NCI-H128 (cell line): ENCODE measurements around the gene ARPC1A.
"Not testable (repeated sequence)": the region's sequence is repeated elsewhere in the genome, so short reads cannot be mapped to it uniquely, and the experiment has no call there.

Source experiments
- DNase-seq: peaks from one replicate; lab custom pipeline; 2025; ENCODE audit not compliant: unreplicated experiment; lab: John Stamatoyannopoulos, UW

The ARPC1A gene

GRCh38 chr7:99368750-99369389 is 43.2 kb downstream of the ARPC1A start:
- DNase-seq, result no peak

GRCh38 chr7:99369767-99370391 is 44.2 kb downstream of the ARPC1A start:
- DNase-seq, result no peak

- no peak for DNase-seq
Measured at GRCh38 chr7:99371376-99371920, 45.8 kb downstream of the ARPC1A start.

GRCh38 chr7:99372275-99373090 is 46.8 kb downstream of the ARPC1A start:
- DNase-seq, result no peak

- DNase-seq, result no peak
Measured at GRCh38 chr7:99373091-99374066, 47.7 kb downstream of the ARPC1A start.

- no peak for DNase-seq
Measured at GRCh38 chr7:99374111-99375064, 48.7 kb downstream of the ARPC1A start, which contains the start of gene ARPC1B. Gene ARPC1B, plus strand, starts transcription at chr7:99374730. Its CDS starts 10,985 bp downstream, at chr7:99385715.

GRCh38 chr7:99375070-99375807 is 49.5 kb downstream of the ARPC1A start:
- DNase-seq, result no peak

- DNase-seq, result no peak
Measured at GRCh38 chr7:99379043-99379577, 53.4 kb downstream of the ARPC1A start.

- DNase-seq, result not testable (repeated sequence)
Measured at GRCh38 chr7:99379693-99380031, 54.0 kb downstream of the ARPC1A start.

GRCh38 chr7:99380032-99380822 is 54.5 kb downstream of the ARPC1A start:
- no peak for DNase-seq

- no peak for DNase-seq
Measured at GRCh38 chr7:99380823-99381663, 55.3 kb downstream of the ARPC1A start.

- no peak for DNase-seq
Measured at GRCh38 chr7:99381664-99382075, 56.0 kb downstream of the ARPC1A start.

GRCh38 chr7:99383203-99383602 is 57.5 kb downstream of the ARPC1A start:
- no peak for DNase-seq

- no peak for DNase-seq
Measured at GRCh38 chr7:99383791-99384370, 58.2 kb downstream of the ARPC1A start.

GRCh38 chr7:99384523-99384922 is 58.8 kb downstream of the ARPC1A start:
- no peak for DNase-seq

GRCh38 chr7:99385564-99385963 is 59.9 kb downstream of the ARPC1A start:
- DNase-seq, result no peak
